ENCODE results near the gene TMEM44.
"Not testable (repeated sequence)": the region's sequence is repeated elsewhere in the genome, so short reads cannot be mapped to it uniquely, and the experiment has no call there.

TMEM44 gene

GRCh38 chr3:194642769-194643168 is 9.6 kb upstream of the TMEM44 start:
- H3K27ac ChIP-seq (ENCODE audit: low read depth, low read length): no peak overlapping the region
- no peak overlapping the region for H3K9ac ChIP-seq (ENCODE audit: low read length)
- H3K4me1 ChIP-seq (ENCODE audit: control insufficient read depth, insufficient read depth, low read length): no peaks in the 10 kb centered on the region
- peaks cover 72% of the 10 kb centered on the region for H3K36me3 ChIP-seq (ENCODE audit: control insufficient read depth, insufficient read depth, low read length)
- H3K4me3 ChIP-seq (ENCODE audit: low read depth, low read length): no peak overlapping the region
- no peaks in the 10 kb centered on the region for H3K27me3 ChIP-seq (ENCODE audit: control insufficient read depth, insufficient read depth, low read length)
- no peaks in the 10 kb centered on the region for H3K9me3 ChIP-seq (ENCODE audit: control insufficient read depth, insufficient read depth, low read depth, low read length)

- Histone ChIP-seq H3K4me3 (ENCODE audit: low read depth, low read length) (no peak overlapping the region), H3K9me3 (ENCODE audit: control insufficient read depth, insufficient read depth, low read depth, low read length) (no peaks in the 10 kb centered on the region), H3K27ac (ENCODE audit: low read depth, low read length) (no peak overlapping the region), H3K27me3 (ENCODE audit: control insufficient read depth, insufficient read depth, low read length) (no peaks in the 10 kb centered on the region), H3K9ac (ENCODE audit: low read length) (no peak overlapping the region), H3K4me1 (ENCODE audit: control insufficient read depth, insufficient read depth, low read length) (no peaks in the 10 kb centered on the region), H3K36me3 (ENCODE audit: control insufficient read depth, insufficient read depth, low read length) (peaks cover 56% of the 10 kb centered on the region)
Observed at GRCh38 chr3:194640829-194641228, 7.6 kb upstream of the TMEM44 start.

- H3K27ac ChIP-seq (ENCODE audit: low read depth, low read length): no peak overlapping the region
- no peak overlapping the region for H3K9ac ChIP-seq (ENCODE audit: low read length)
- H3K4me3 ChIP-seq (ENCODE audit: low read depth, low read length): no peak overlapping the region
- H3K9me3 ChIP-seq (ENCODE audit: control insufficient read depth, insufficient read depth, low read depth, low read length): no peaks in the 10 kb centered on the region
- peaks cover 40% of the 10 kb centered on the region for H3K36me3 ChIP-seq (ENCODE audit: control insufficient read depth, insufficient read depth, low read length)
- H3K4me1 ChIP-seq (ENCODE audit: control insufficient read depth, insufficient read depth, low read length): no peaks in the 10 kb centered on the region
- no peaks in the 10 kb centered on the region for H3K27me3 ChIP-seq (ENCODE audit: control insufficient read depth, insufficient read depth, low read length)
Observed at GRCh38 chr3:194638991-194639605, 5.9 kb upstream of the TMEM44 start.

GRCh38 chr3:194637541-194638400 is 4.6 kb upstream of the TMEM44 start:
- H3K9me3 ChIP-seq (ENCODE audit: control insufficient read depth, insufficient read depth, low read depth, low read length): no peaks in the 10 kb centered on the region
- no peak overlapping the region for H3K9ac ChIP-seq (ENCODE audit: low read length)
- H3K4me3 ChIP-seq (ENCODE audit: low read depth, low read length): no peak overlapping the region
- H3K27ac ChIP-seq (ENCODE audit: low read depth, low read length): no peak overlapping the region
- no peaks in the 10 kb centered on the region for H3K27me3 ChIP-seq (ENCODE audit: control insufficient read depth, insufficient read depth, low read length)
- H3K4me1 ChIP-seq (ENCODE audit: control insufficient read depth, insufficient read depth, low read length): no peaks in the 10 kb centered on the region
- H3K36me3 ChIP-seq (ENCODE audit: control insufficient read depth, insufficient read depth, low read length): peaks cover 29% of the 10 kb centered on the region

GRCh38 chr3:194637066-194637465 is 3.8 kb upstream of the TMEM44 start:
- H3K27me3 ChIP-seq (ENCODE audit: control insufficient read depth, insufficient read depth, low read length): 0 out of 2 replicates have a peak, but pooled peaks cover 3% of the 10 kb centered on the region
- no peak overlapping the region for H3K27ac ChIP-seq (ENCODE audit: low read depth, low read length)
- H3K9ac ChIP-seq (ENCODE audit: low read length): no peak overlapping the region
- H3K9me3 ChIP-seq (ENCODE audit: control insufficient read depth, insufficient read depth, low read depth, low read length): no peaks in the 10 kb centered on the region
- peaks cover 22% of the 10 kb centered on the region for H3K36me3 ChIP-seq (ENCODE audit: control insufficient read depth, insufficient read depth, low read length)
- H3K4me3 ChIP-seq (ENCODE audit: low read depth, low read length): no peak overlapping the region
- H3K4me1 ChIP-seq (ENCODE audit: control insufficient read depth, insufficient read depth, low read length): 0 out of 2 replicates have a peak, but pooled peaks cover 3% of the 10 kb centered on the region

GRCh38 chr3:194632809-194633348 is 340 bp downstream of the TMEM44 start:
- Histone ChIP-seq H3K27me3 (ENCODE audit: control insufficient read depth, insufficient read depth, low read length) (0 out of 2 replicates have a peak, but pooled peaks cover 3% of the 10 kb centered on the region), H3K27ac (ENCODE audit: low read depth, low read length) (no peak overlapping the region), H3K9me3 (ENCODE audit: control insufficient read depth, insufficient read depth, low read depth, low read length) (peaks cover 18% of the 10 kb centered on the region), H3K4me1 (ENCODE audit: control insufficient read depth, insufficient read depth, low read length) (0 out of 2 replicates have a peak, but pooled peaks cover 3% of the 10 kb centered on the region), H3K36me3 (ENCODE audit: control insufficient read depth, insufficient read depth, low read length) (peaks cover 27% of the 10 kb centered on the region), H3K9ac (ENCODE audit: low read length) (peak overlapping the region; percentile 41), H3K4me3 (ENCODE audit: low read depth, low read length) (peak overlapping the region; percentile 84)

GRCh38 chr3:194632226-194632808 is 902 bp downstream of the TMEM44 start:
- H3K4me1 ChIP-seq (ENCODE audit: control insufficient read depth, insufficient read depth, low read length): 0 out of 2 replicates have a peak, but pooled peaks cover 3% of the 10 kb centered on the region
- peak overlapping the region; percentile 41 for H3K9ac ChIP-seq (ENCODE audit: low read length)
- H3K36me3 ChIP-seq (ENCODE audit: control insufficient read depth, insufficient read depth, low read length): peaks cover 32% of the 10 kb centered on the region
- peak overlapping the region; percentile 84 for H3K4me3 ChIP-seq (ENCODE audit: low read depth, low read length)
- H3K9me3 ChIP-seq (ENCODE audit: control insufficient read depth, insufficient read depth, low read depth, low read length): peaks cover 18% of the 10 kb centered on the region
- H3K27ac ChIP-seq (ENCODE audit: low read depth, low read length): no peak overlapping the region
- H3K27me3 ChIP-seq (ENCODE audit: control insufficient read depth, insufficient read depth, low read length): 0 out of 2 replicates have a peak, but pooled peaks cover 3% of the 10 kb centered on the region

- H3K27ac ChIP-seq (ENCODE audit: low read depth, low read length): no peak overlapping the region
- H3K4me1 ChIP-seq (ENCODE audit: control insufficient read depth, insufficient read depth, low read length): 0 out of 2 replicates have a peak, but pooled peaks cover 3% of the 10 kb centered on the region
- H3K9me3 ChIP-seq (ENCODE audit: control insufficient read depth, insufficient read depth, low read depth, low read length): peaks cover 18% of the 10 kb centered on the region
- H3K36me3 ChIP-seq (ENCODE audit: control insufficient read depth, insufficient read depth, low read length): peaks cover 36% of the 10 kb centered on the region
- H3K9ac ChIP-seq (ENCODE audit: low read length): no peak overlapping the region
- H3K4me3 ChIP-seq (ENCODE audit: low read depth, low read length): no peak overlapping the region
- 0 out of 2 replicates have a peak, but pooled peaks cover 3% of the 10 kb centered on the region for H3K27me3 ChIP-seq (ENCODE audit: control insufficient read depth, insufficient read depth, low read length)
Observed at GRCh38 chr3:194631696-194632095, 1.5 kb downstream of the TMEM44 start.

GRCh38 chr3:194630681-194631080 is 2.5 kb downstream of the TMEM44 start:
- H3K27ac ChIP-seq (ENCODE audit: low read depth, low read length); H3K9ac ChIP-seq (ENCODE audit: low read length); H3K27me3 ChIP-seq (ENCODE audit: control insufficient read depth, insufficient read depth, low read length); H3K4me1 ChIP-seq (ENCODE audit: control insufficient read depth, insufficient read depth, low read length); H3K4me3 ChIP-seq (ENCODE audit: low read depth, low read length): not testable (repeated sequence)
- Histone ChIP-seq H3K36me3 (ENCODE audit: control insufficient read depth, insufficient read depth, low read length) (peaks cover 44% of the 10 kb centered on the region), H3K9me3 (ENCODE audit: control insufficient read depth, insufficient read depth, low read depth, low read length) (peaks cover 18% of the 10 kb centered on the region)

- peaks cover 3% of the 10 kb centered on the region; the same call in 1 of the 2 replicates for H3K4me1 ChIP-seq (ENCODE audit: control insufficient read depth, insufficient read depth, low read length)
- H3K27me3 ChIP-seq (ENCODE audit: control insufficient read depth, insufficient read depth, low read length): no peaks in the 10 kb centered on the region
- H3K4me3 ChIP-seq (ENCODE audit: low read depth, low read length): no peak overlapping the region
- H3K9me3 ChIP-seq (ENCODE audit: control insufficient read depth, insufficient read depth, low read depth, low read length): peaks cover 6% of the 10 kb centered on the region
- H3K27ac ChIP-seq (ENCODE audit: low read depth, low read length): no peak overlapping the region
- no peak overlapping the region for H3K9ac ChIP-seq (ENCODE audit: low read length)
- peaks cover 38% of the 10 kb centered on the region for H3K36me3 ChIP-seq (ENCODE audit: control insufficient read depth, insufficient read depth, low read length)
Observed at GRCh38 chr3:194624956-194625355, 8.3 kb downstream of the TMEM44 start.
